K562 (cell line): ENCODE results near the gene GJD4. TPM values are rescaled to one million over a fixed set of nuclear protein-coding genes. Genes with fewer than 3 reads are reported as not detected.

ENCODE experiments used
- ATAC-seq: fragments of 200-7000 bp; cut with Tn5 transposase; 3 replicates; pipeline ENCODE4 v1.9.1; 2020; ENCODE audit warnings: moderate library complexity
- BruUV-seq: library from RNA; stranded (reverse); fragments of 400-500 nt; replicated peaks from 2 replicates; lab custom pipeline; 2021; lab: Mats Ljungman, UMichigan
- CTCF ChIA-PET: fragments of 300-600 bp; formaldehyde crosslinking; extraction: SDS; loops from one replicate; lab custom pipeline; 2021; ENCODE audit warnings: low intra/inter-chr PET ratio; lab: Yijun Ruan, JAX
- POLR2A ChIA-PET: fragments of 300-600, 350-650 bp; sonication (Branson Sonifier 250); formaldehyde crosslinking; extraction: SDS; loops from one replicate; lab custom pipeline; 2021; ENCODE audit warnings: antibody characterized with exemption, inconsistent platforms; lab: Yijun Ruan, JAX
- DNase-seq, 4 experiments: peaks; one replicate each; pipeline versions ENCODE4 v3.0.0 to v3.0.0-alpha.2; 2011 to 2018; ENCODE audit warnings: low spot score in 3 of 4, mixed read lengths in 3 of 4; ENCODE audit errors: extremely low read depth in 1 of 4
- FAIRE-seq: peaks from 2 replicates; lab custom pipeline; 2011; peaks lifted over from hg19 to GRCh38; lab: Jason Lieb, UNC
- H2AFZ ChIP-seq: 2 replicates; pipeline ENCODE4 v1.6.0; 2011; ENCODE audit warnings: low read depth, low read length, control low read depth, inconsistent platforms
- H3K27ac ChIP-seq: fragments of 200-600 bp; 3 replicates; pipeline ENCODE4 v1.8.0; 2011; ENCODE audit warnings: low read depth, mild to moderate bottlenecking, control low read depth, inconsistent platforms, low read length, moderate library complexity, mixed read lengths; ENCODE audit errors: extremely low read depth
- H3K27me3 ChIP-seq, 2 experiments: fragments of 300-600 bp in 1 of 2; 2 replicates in 1 of 2; 3 replicates in 1 of 2; pipeline versions ENCODE4 v1.6.0 to v1.8.0; 2011; ENCODE audit warnings: inconsistent platforms in 2 of 2, low read length in 2 of 2, mild to moderate bottlenecking in 1 of 2, mixed read lengths in 1 of 2, moderate library complexity in 1 of 2; ENCODE audit not compliant: control insufficient read depth in 2 of 2, insufficient read depth in 2 of 2
- H3K36me3 ChIP-seq: fragments of 300-600 bp; 3 replicates; pipeline ENCODE4 v1.8.0; 2011; ENCODE audit warnings: mild to moderate bottlenecking, low read length, inconsistent platforms; ENCODE audit not compliant: control insufficient read depth, insufficient read depth
- H3K4me1 ChIP-seq, 2 experiments: fragments of 200-600 bp in 1 of 2; replicated peaks in 1 of 2; 2 replicates in 1 of 2; 3 replicates in 1 of 2; pipeline versions ENCODE4 v1.5.1 to v1.8.0; 2011; ENCODE audit warnings: inconsistent platforms in 2 of 2, low read length in 2 of 2, mild to moderate bottlenecking in 1 of 2, mixed read lengths in 1 of 2, moderate library complexity in 1 of 2; ENCODE audit not compliant: control insufficient read depth in 2 of 2, insufficient read depth in 2 of 2
- H3K4me2 ChIP-seq: 2 replicates; pipeline ENCODE4 v1.6.1; 2011; ENCODE audit warnings: low read length, control low read depth, inconsistent platforms, mixed read lengths; ENCODE audit not compliant: insufficient read depth
- H3K4me3 ChIP-seq: fragments of 200-600 bp; sonication (generic), shearing (Covaris generic); 2 replicates; pipeline ENCODE4 v1.5.1; 2016; ENCODE audit warnings: control low read depth, inconsistent platforms
- H3K79me2 ChIP-seq: fragments of 200-600 bp; 3 replicates; pipeline ENCODE4 v1.8.0; 2011; ENCODE audit warnings: low read length, inconsistent platforms; ENCODE audit not compliant: control insufficient read depth, insufficient read depth
- H3K9ac ChIP-seq, 2 experiments: 2 replicates each; pipeline versions ENCODE4 v1.6.0 to v1.6.1; 2011; ENCODE audit warnings: low read depth in 2 of 2, low read length in 2 of 2, control low read depth in 1 of 2, inconsistent platforms in 1 of 2, mild to moderate bottlenecking in 1 of 2, mixed read lengths in 1 of 2; ENCODE audit not compliant: insufficient read depth in 1 of 2
- H3K9me1 ChIP-seq: one replicate; pipeline ENCODE4 v1.6.0; 2011; ENCODE audit warnings: inconsistent platforms, mild to moderate bottlenecking, low read length, moderate library complexity; ENCODE audit not compliant: control insufficient read depth, insufficient read depth
- H3K9me3 ChIP-seq: replicated peaks from 2 replicates; pipeline ENCODE4 v1.5.1; 2011; ENCODE audit warnings: low read depth, low read length, inconsistent platforms; ENCODE audit not compliant: control insufficient read depth, insufficient read depth
- H4K20me1 ChIP-seq: replicated peaks from 2 replicates; pipeline ENCODE4 v1.6.1; 2011; ENCODE audit warnings: low read length, inconsistent platforms, mixed read lengths; ENCODE audit not compliant: control insufficient read depth, insufficient read depth
- ETS1 ChIP-seq: conservative IDR thresholded peaks from 2 replicates; pipeline ENCODE4 v1.6.1; 2011; ENCODE audit warnings: low read depth, mild to moderate bottlenecking, low read length; ENCODE audit not compliant: control insufficient read depth
- IRF1 ChIP-seq: sonication (generic); formaldehyde crosslinking; IDR thresholded peaks from 2 replicates; pipeline ENCODE4 v1.8.0; 2022; ENCODE audit warnings: missing genetic modification reagents, mild to moderate bottlenecking, borderline replicate concordance
- SRSF1 ChIP-seq: fragments of 200-400 bp; formaldehyde crosslinking; IDR thresholded peaks from 2 replicates; pipeline ENCODE4 v1.6.1; 2017; ENCODE audit warnings: mild to moderate bottlenecking, low read depth, low read length, moderate library complexity
- ZNF253 ChIP-seq: fragments of 250-450 bp; sonication (Bioruptor Pico); conservative IDR thresholded peaks from 2 replicates; pipeline ENCODE4 v1.6.1; 2021; ENCODE audit warnings: mild to moderate bottlenecking
- ZNF316 ChIP-seq: fragments of 450-650 bp; IDR thresholded peaks from 2 replicates; pipeline ENCODE4 v1.6.1; 2016
- WGBS: fragments of 100-300 bp; shearing (Covaris generic); methylation state at CpG from one replicate; pipeline ENCODE4 v1.1.6; 2016; ENCODE audit warnings: low coverage, mixed read lengths; ENCODE audit not compliant: insufficient coverage; ENCODE audit errors: missing lambda C conversion rate; 5-methylcytosine and 5-hydroxymethylcytosine counted together
- in situ Hi-C: fragments of 300-500 bp; cut with MboI; formaldehyde crosslinking; loops from 4 replicates; pipeline ENCODE4 v1.15.0; 2018; ENCODE audit warnings: inconsistent platforms, mixed read lengths
- intact Hi-C: fragments of 100-400 bp; cut with micrococcal nuclease; formaldehyde crosslinking; loops from 2 replicates; pipeline ENCODE4 v1.14.2; 2022
- polyA plus RNA-seq, 8 experiments: library from polyadenylated mRNA; depleted of rRNA in 4 of 8; stranded (reverse) in 5 of 8; unstranded in 3 of 8; fragments of >200 nt; fragmentation: Nextera tagmentation in 2 of 8; fragmentation: Illumina TruSeq in 1 of 8; extraction: Ambion mirVana in 2 of 8; extraction: Trizol in 1 of 8; gene quantifications; 2 replicates each; pipeline versions ENCODE4 v1.2.1 to v1.2.3, GENCODE V29; 2011 to 2014; ENCODE audit warnings: inconsistent platforms in 1 of 8, missing spikeins in 1 of 8
- total RNA-seq, 7 experiments: library from RNA; depleted of rRNA in 6 of 7; stranded (reverse); fragments of >200 nt in 6 of 7; fragmentation: Illumina TruSeq in 2 of 7; extraction: Trizol in 2 of 7; gene quantifications; 2 replicates each; pipeline versions ENCODE4 v1.2.1 to v1.2.3, GENCODE V29; 2011 to 2021; ENCODE audit warnings: low replicate concordance in 1 of 7

The GJD4 gene
- total and polyA plus RNA-seq, 9 of the 15 experiments (the other 6 are each of a cell fraction or from before 2014, with no cell fraction given) = not detected

GRCh38 chr10:35612385-35613106 lies 7.4 kb downstream of the GJD4 start:
- Histone ChIP-seq H3K9me1 (no peaks in the 10 kb centered on the region), H3K9ac (no peak overlapping the region), H3K79me2 (no peaks in the 10 kb centered on the region), H3K36me3 (no peaks in the 10 kb centered on the region), H3K4me2 (no peak overlapping the region), H3K9me3 (no peaks in the 10 kb centered on the region), H3K27ac (no peak overlapping the region), H3K27me3 (peaks cover 1 to 23% of the 10 kb centered on the region in 2 experiments; a peak in 4 of 5 replicates), H2AFZ (no peak overlapping the region), H3K4me3 (no peak overlapping the region), H3K4me1 (peaks cover 0 to 9% of the 10 kb centered on the region in 2 experiments; a peak in 2 of 5 replicates), H4K20me1 (no peaks in the 10 kb centered on the region)
- FAIRE-seq (no peak), ATAC-seq (no peak), DNase-seq (no peak)
- in situ Hi-C loops = no loop called here
- ChIA-PET POLR2A (interaction anchor here (0.8 to 1.2 kb wide), 2 partner anchors 30 to 1315 kb away, joined by 3 to 7 read pairs; no protein-coding TSS in a partner anchor), CTCF (no interaction called here)
- intact Hi-C loops = loop anchor here (10.0 kb wide), 1 partner anchor 378 kb away; no protein-coding TSS in a partner anchor
- WGBS = 1% methylated on average over 6 of the region's 6 CpGs
- TF ChIP-seq ETS1 = no peak
- peak; percentile 31 for TF ChIP-seq ZNF316
- TF ChIP-seq SRSF1 = no peak
- TF ChIP-seq IRF1 = no peak
- TF ChIP-seq ZNF253 (CRISPR knock-in tag) = no peak
- no TSS peak for BruUV-seq
